Skeletal muscle tissue (tissue), 4 donors: ENCODE data around the gene UBAP1. TPM values are rescaled to one million over a fixed set of nuclear protein-coding genes. Genes with fewer than 3 reads are reported as not detected.

Experiments used
- H3K27ac ChIP-seq: one replicate; pipeline ENCODE4 v1.7.0; 2013; ENCODE audit warnings: mild to moderate bottlenecking, low read depth, low read length, inconsistent platforms
- H3K27me3 ChIP-seq, 3 donors: one replicate each; pipeline ENCODE4 v1.7.0; 2013; ENCODE audit warnings: low read length in 3 of 3; ENCODE audit not compliant: control insufficient read depth in 3 of 3, insufficient read depth in 3 of 3
- H3K36me3 ChIP-seq, 3 donors: one replicate each; pipeline ENCODE4 v1.7.0; 2013; ENCODE audit warnings: low read length in 3 of 3; ENCODE audit not compliant: control insufficient read depth in 3 of 3, insufficient read depth in 3 of 3
- H3K4me1 ChIP-seq, 3 donors: one replicate each; pipeline ENCODE4 v1.7.0; 2013; ENCODE audit warnings: low read length in 3 of 3, mild to moderate bottlenecking in 3 of 3; ENCODE audit not compliant: control insufficient read depth in 3 of 3, insufficient read depth in 3 of 3
- H3K4me3 ChIP-seq, 3 donors: one replicate each; pipeline ENCODE4 v1.7.0; 2013; ENCODE audit warnings: low read length in 3 of 3
- H3K9ac ChIP-seq, 3 donors: one replicate each; pipeline ENCODE4 v1.7.0; 2013; ENCODE audit warnings: low read length in 3 of 3, mild to moderate bottlenecking in 3 of 3, moderate library complexity in 2 of 3, low read depth in 1 of 3
- H3K9me3 ChIP-seq, 3 donors: one replicate each; pipeline ENCODE4 v1.7.0; 2013; ENCODE audit warnings: low read length in 3 of 3; ENCODE audit not compliant: control insufficient read depth in 3 of 3
- total RNA-seq: library from RNA; depleted of rRNA; stranded (reverse); fragments of >200 nt; gene quantifications from one replicate; pipeline ENCODE4 v1.2.3, GENCODE V29; 2014
- donor health status: Osteomylitis.

The UBAP1 gene
- total RNA-seq, 1 donor from 2014 or later: 21.4 TPM

DNA sequence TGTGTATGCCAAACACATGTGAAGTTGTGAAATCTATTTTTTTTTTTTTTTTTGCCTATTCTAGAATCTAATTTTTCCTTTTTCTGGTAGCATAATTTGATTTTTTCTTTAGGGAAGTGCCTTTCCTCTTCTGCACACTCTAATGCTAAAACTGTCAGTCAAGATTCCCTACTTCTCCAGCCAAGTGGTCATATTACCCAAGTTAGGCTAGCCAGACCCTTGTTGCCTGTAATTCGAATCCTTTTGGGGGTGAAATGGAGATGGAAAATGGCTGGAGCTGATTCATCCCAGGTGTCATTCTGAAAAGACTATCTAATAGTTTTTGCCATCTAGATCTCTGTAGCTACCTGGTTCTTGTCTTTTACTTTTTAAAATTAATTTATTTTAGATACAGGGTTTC, 24.8 kb upstream of the UBAP1 start:
- H3K4me1 ChIP-seq: no peaks in the 10 kb centered on the region
- H3K4me3 ChIP-seq: no peak overlapping the region
- H3K36me3 ChIP-seq: no peaks in the 10 kb centered on the region
- no peaks in the 10 kb centered on the region for H3K27me3 ChIP-seq
- no peak overlapping the region for H3K27ac ChIP-seq
- no peaks in the 10 kb centered on the region for H3K9me3 ChIP-seq
- H3K9ac ChIP-seq: no peak overlapping the region

GRCh38 chr9:34157318-34157717, 21.5 kb upstream of the UBAP1 start:
- Histone ChIP-seq H3K9me3 (no peaks in the 10 kb centered on the region), H3K4me1 (no peaks in the 10 kb centered on the region), H3K36me3 (no peaks in the 10 kb centered on the region), H3K27me3 (no peaks in the 10 kb centered on the region), H3K4me3 (no peak overlapping the region), H3K9ac (no peak overlapping the region), H3K27ac (no peak overlapping the region)

- H3K4me1 ChIP-seq: no peaks in the 10 kb centered on the region
- no peak overlapping the region for H3K9ac ChIP-seq
- H3K4me3 ChIP-seq: no peak overlapping the region
- H3K27ac ChIP-seq: no peak overlapping the region
- no peaks in the 10 kb centered on the region for H3K27me3 ChIP-seq
- no peaks in the 10 kb centered on the region for H3K9me3 ChIP-seq
- H3K36me3 ChIP-seq: no peaks in the 10 kb centered on the region
Measured at GRCh38 chr9:34157898-34158297, 20.9 kb upstream of the UBAP1 start.

- Histone ChIP-seq H3K4me1 (no peaks in the 10 kb centered on the region), H3K36me3 (no peaks in the 10 kb centered on the region), H3K9me3 (no peaks in the 10 kb centered on the region), H3K9ac (no peak overlapping the region), H3K27ac (no peak overlapping the region), H3K4me3 (no peak overlapping the region), H3K27me3 (no peaks in the 10 kb centered on the region)
Measured at GRCh38 chr9:34158362-34158869, 20.4 kb upstream of the UBAP1 start.

DNA sequence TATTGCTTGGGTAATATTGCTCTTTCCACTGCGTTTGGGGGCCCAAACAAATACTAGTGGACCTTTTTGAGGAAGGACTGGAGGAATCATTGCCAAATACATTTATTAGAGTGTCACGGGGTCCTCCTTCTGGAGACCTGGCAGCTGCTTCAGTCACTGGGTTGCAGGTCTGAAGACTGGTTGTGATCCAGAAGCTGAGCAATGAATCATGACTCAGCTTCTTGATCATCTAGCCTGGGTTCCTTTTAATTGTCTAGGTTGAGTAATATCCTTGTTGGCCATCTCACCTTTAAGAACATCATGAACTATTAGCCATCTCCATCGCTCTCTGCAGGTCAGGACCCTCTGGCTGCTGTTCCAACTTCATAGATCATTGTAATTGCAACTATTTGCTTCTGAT, 15.4 kb upstream of the UBAP1 start:
- Histone ChIP-seq H3K4me3 (no peak overlapping the region), H3K4me1 (no peaks in the 10 kb centered on the region), H3K36me3 (no peaks in the 10 kb centered on the region), H3K9me3 (no peaks in the 10 kb centered on the region), H3K27me3 (no peaks in the 10 kb centered on the region), H3K9ac (no peak overlapping the region), H3K27ac (no peak overlapping the region)

DNA sequence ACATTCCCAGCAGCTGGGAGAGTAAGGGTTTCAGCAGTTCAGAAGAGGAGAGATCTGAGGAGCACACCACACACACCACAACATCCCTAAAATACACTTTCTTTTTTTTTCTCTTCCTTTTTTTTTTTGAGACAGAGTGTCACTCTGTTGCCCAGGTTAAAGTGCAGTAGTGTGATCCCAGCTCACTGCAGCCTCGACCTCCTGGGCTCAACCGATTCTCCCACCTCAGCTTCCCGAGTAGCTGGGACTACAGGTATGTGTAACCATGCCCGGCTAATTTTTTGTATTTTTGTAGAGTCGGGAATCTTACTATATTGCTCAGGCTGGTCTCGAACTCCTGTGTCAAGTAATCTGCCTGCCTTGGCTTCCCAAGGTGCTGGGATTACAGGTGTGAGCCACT, 9.7 kb upstream of the UBAP1 start:
- Histone ChIP-seq H3K9me3 (no peaks in the 10 kb centered on the region), H3K4me1 (peaks cover 0 to 7% (median 4%) of the 10 kb centered on the region in 3 donors), H3K36me3 (no peaks in the 10 kb centered on the region), H3K4me3 (no peak overlapping the region), H3K27me3 (no peaks in the 10 kb centered on the region), H3K27ac (no peak overlapping the region), H3K9ac (no peak overlapping the region)

DNA sequence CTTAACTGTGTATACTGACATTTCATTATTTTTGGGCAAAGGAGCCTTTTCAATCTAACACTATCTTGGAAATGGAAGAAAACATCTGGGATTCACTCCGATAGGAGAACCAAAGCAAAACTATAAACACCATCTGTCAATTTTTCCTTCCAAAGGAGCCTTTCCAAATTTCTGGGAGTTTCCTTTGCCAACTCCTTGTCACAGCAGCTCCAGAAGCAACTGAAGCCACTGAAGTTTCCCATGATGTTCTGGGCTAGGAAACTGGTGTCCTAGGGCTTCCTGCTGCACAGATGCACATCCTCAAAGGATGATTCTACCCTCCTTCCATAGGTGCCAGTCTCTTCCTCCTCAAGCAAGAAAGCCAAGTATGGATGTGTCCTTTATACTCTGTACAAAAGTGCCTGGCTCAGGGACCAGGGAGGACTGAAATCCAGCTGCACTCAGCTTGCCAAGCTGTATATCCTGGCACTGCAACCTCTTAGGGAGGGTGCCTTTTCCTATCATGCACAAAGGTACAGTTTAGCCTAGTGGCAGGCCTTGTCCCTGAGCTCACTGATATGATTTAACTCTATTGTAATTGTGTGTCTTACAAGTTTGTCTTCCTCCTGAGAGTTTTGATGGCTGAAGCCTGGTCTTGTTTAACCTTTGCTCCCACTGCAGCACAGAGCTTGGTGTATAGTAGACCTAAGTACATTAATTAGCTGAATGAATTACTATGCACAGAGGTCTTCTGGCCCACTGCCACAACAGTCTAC, 8.4 kb upstream of the UBAP1 start:
- peaks cover 0 to 7% (median 4%) of the 10 kb centered on the region in 3 donors for H3K4me1 ChIP-seq
- H3K9me3 ChIP-seq: no peaks in the 10 kb centered on the region
- H3K4me3 ChIP-seq: no peak overlapping the region
- H3K27ac ChIP-seq: no peak overlapping the region
- no peaks in the 10 kb centered on the region for H3K36me3 ChIP-seq
- H3K9ac ChIP-seq: no peak overlapping the region
- no peaks in the 10 kb centered on the region for H3K27me3 ChIP-seq

DNA sequence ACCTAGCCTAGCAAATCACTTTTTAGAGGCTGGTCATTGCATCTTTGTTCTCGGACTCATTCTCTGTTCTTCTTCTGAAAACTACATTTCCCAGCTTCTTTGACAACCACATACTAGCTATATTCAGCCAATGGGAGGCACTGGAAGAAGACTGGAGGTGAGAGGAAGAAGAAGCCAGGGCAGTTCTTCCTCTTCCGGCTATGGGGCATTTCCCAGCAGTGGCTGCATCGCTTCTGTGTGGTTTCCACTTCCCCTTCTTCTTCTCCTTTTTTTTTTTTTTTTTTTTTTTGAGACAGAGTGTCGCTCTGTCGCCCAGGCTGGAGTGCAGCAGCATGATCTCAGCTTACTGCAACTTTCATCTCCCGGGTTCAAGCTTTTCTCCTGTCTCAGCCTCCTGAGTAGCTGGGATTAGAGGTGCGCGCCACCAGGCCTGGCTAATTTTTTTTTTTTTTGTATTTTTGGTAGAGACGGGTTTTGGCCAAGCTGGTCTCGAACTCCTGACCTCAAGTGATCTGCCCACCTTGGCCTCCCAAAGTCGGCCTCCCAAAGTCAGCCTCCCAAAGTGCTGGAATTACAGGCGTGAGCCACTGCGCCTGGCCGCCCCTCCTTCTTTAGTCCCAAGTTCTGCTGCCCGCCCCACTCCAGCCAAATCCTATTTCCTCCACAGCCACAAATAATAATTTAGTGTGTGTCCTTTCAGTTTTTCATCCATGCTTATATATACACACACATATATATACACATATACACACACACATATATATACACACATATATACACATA, 6.9 kb upstream of the UBAP1 start:
- H3K27me3 ChIP-seq: no peaks in the 10 kb centered on the region
- no peak overlapping the region for H3K27ac ChIP-seq
- H3K4me1 ChIP-seq: peaks cover 0 to 7% (median 4%) of the 10 kb centered on the region in 3 donors

GRCh38 chr9:34176089-34176488, 2.8 kb upstream of the UBAP1 start:
- peaks cover 4 to 7% (median 6%) of the 10 kb centered on the region in 3 donors for H3K4me1 ChIP-seq
- H3K36me3 ChIP-seq: no peaks in the 10 kb centered on the region
- H3K27me3 ChIP-seq: no peaks in the 10 kb centered on the region
- H3K4me3 ChIP-seq: no peak overlapping the region
- no peak overlapping the region for H3K27ac ChIP-seq
- no peaks in the 10 kb centered on the region for H3K9me3 ChIP-seq
- H3K9ac ChIP-seq: no peak overlapping the region

More for the DNA sequence above, 6.9 kb upstream of the UBAP1 start:
- no peak overlapping the region for H3K9ac ChIP-seq
- H3K4me3 ChIP-seq: no peak overlapping the region
- no peaks in the 10 kb centered on the region for H3K9me3 ChIP-seq
- no peaks in the 10 kb centered on the region for H3K36me3 ChIP-seq
